ENCODE results near the gene CTNND2.

- TF ChIP-seq CTCF (IDR thresholded peaks at IDR 0.05) = no peak
- TF ChIP-seq POLR2A (IDR thresholded peaks at IDR 0.05) = no peak
Measured at GRCh38 chr5:11027660-11028059, 876.6 kb downstream of the CTNND2 start.

All from thyroid gland (tissue), 4 donors.